Activated CD4-positive, alpha-beta T cell treated with anti-CD3 and anti-CD28 coated beads, Interleukin-2, Interleukin-4, amounts not matched to agents 100 ng/mL and 50 ng/mL, durations not matched to agents 16 hours and 8 hours (primary cell): ENCODE measurements around the gene RNASE8.

ENCODE experiments used
- DNase-seq: peaks from one replicate; pipeline ENCODE4 v3.0.0-alpha.2; 2020; ENCODE audit warnings: low spot score

RNASE8 gene

GRCh38 chr14:21092273-21093011 lies 34.8 kb downstream of the RNASE8 start:
- DNase-seq: peak; percentile 92

GRCh38 chr14:21093018-21093417 lies 35.4 kb downstream of the RNASE8 start:
- no peak for DNase-seq

GRCh38 chr14:21093769-21094681 lies 36.4 kb downstream of the RNASE8 start:
- no peak for DNase-seq

GRCh38 chr14:21095430-21096205 lies 38.0 kb downstream of the RNASE8 start:
- DNase-seq: no peak

- no peak for DNase-seq
These were observed 38.8 kb downstream of the RNASE8 start for GRCh38 chr14:21096438-21096837.

GRCh38 chr14:21096978-21097635 lies 39.5 kb downstream of the RNASE8 start:
- DNase-seq: no peak

GRCh38 chr14:21097636-21098075 lies 40.0 kb downstream of the RNASE8 start:
- DNase-seq: no peak

GRCh38 chr14:21098076-21098891 lies 40.7 kb downstream of the RNASE8 start, which contains the start of gene ZNF219:
ZNF219 (minus strand) TSS chr14:21098655; CDS start chr14:21093591, 5,064 bp downstream.
- no peak for DNase-seq

GRCh38 chr14:21098892-21099595 lies 41.4 kb downstream of the RNASE8 start:
- DNase-seq: no peak

- no peak for DNase-seq
These were observed 42.0 kb downstream of the RNASE8 start for GRCh38 chr14:21099596-21099985.

GRCh38 chr14:21100931-21101330 lies 43.3 kb downstream of the RNASE8 start, which contains the start of gene TMEM253:
TMEM253 (plus strand) TSS chr14:21101066; CDS start chr14:21101344, 278 bp downstream.
- DNase-seq: no peak

GRCh38 chr14:21101802-21102413 lies 44.3 kb downstream of the RNASE8 start:
- DNase-seq: no peak

GRCh38 chr14:21102521-21103410 lies 45.1 kb downstream of the RNASE8 start:
- no peak for DNase-seq

- DNase-seq: no peak
These were observed 45.7 kb downstream of the RNASE8 start for GRCh38 chr14:21103411-21103709.

GRCh38 chr14:21103710-21104447 lies 46.3 kb downstream of the RNASE8 start:
- peak; percentile 96 for DNase-seq

- peak; percentile 71 for DNase-seq
These were observed 46.9 kb downstream of the RNASE8 start for GRCh38 chr14:21104448-21105060.

- no peak for DNase-seq
These were observed 47.5 kb downstream of the RNASE8 start for GRCh38 chr14:21105095-21105494.

GRCh38 chr14:21106176-21106497 lies 48.5 kb downstream of the RNASE8 start:
- DNase-seq: no peak
